Measurements from ENCODE around the gene DOK6. TPM values are rescaled to one million over a fixed set of nuclear protein-coding genes. Genes with fewer than 3 reads are reported as not detected.

Gene DOK6
- total and polyA plus RNA-seq, 10 of the 15 experiments (the other 5 are each of a cell fraction or from before 2014, with no cell fraction given): 0.01 to 0.09 (median 0.04) TPM; not detected in 4

DNA sequence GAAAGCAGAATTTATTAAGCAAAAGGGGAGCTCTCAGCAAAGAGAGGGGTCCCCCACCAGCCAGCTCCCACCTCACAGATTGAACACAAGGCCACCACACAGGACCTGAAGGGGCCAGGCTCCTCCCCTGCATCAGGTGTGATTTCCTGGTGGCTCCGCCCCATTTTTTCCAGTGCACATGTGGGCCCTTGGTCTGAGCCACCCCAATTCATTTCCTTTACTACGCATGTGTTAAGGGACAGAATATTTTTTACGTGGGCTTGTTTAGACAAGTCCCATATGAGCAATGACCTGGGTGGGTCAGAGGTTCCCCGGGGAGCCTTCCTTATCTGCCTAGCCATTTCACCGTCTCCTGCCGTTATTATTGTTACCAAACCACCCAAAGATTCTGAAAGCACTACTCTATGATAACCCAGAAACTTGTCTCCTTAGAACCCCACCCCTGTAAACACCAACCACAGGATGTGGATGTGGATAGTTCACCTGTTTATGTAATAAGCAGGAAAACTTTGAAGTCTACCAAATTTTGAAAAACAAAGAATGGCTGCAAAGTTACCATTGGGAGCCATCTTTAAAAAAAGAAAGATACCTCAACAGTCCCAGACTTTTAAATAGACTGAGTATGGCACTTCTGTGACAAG is 355.3 kb downstream of the DOK6 start:
- no TSS peak for BruUV-seq (replicated peaks)
- no peak overlapping the region for H3K4me3 ChIP-seq
- no peaks in the 10 kb centered on the region for H4K20me1 ChIP-seq (ENCODE audit: control insufficient read depth, insufficient read depth)
- DNase-seq (ENCODE audit: low read depth, low spot score) (no peak), FAIRE-seq (no peak), ATAC-seq (no peak)
- H3K27ac ChIP-seq (ENCODE audit: control insufficient read depth, insufficient read depth): no peak overlapping the region
- no peaks in the 10 kb centered on the region for H3K36me3 ChIP-seq (ENCODE audit: control insufficient read depth in 2 of 2, insufficient read depth in 2 of 2, low read length in 1 of 2)
- POLR2A ChIA-PET: no interaction called here
- H3K4me1 ChIP-seq (ENCODE audit: control insufficient read depth, insufficient read depth, low read length): no peaks in the 10 kb centered on the region
- no peaks in the 10 kb centered on the region for H3K27me3 ChIP-seq (replicated peaks in 1 of 2; ENCODE audit: control insufficient read depth in 2 of 2, insufficient read depth in 2 of 2, low read length in 1 of 2)
- H3K9ac ChIP-seq (ENCODE audit: control insufficient read depth, insufficient read depth, low read length): no peak overlapping the region
- H2AFZ ChIP-seq (ENCODE audit: control insufficient read depth, low read depth, low read length): no peak overlapping the region
- RAD21 ChIA-PET (ENCODE audit: unreplicated experiment): no interaction called here
- WGBS (ENCODE audit: insufficient coverage, insufficient replicate concordance, low lambda C conversion rate, missing lambda C conversion rate): 66% methylated on average over 6 of the region's 6 CpGs
- H3K4me2 ChIP-seq (ENCODE audit: control insufficient read depth, insufficient read depth): no peak overlapping the region
- intact Hi-C loops (cut with micrococcal nuclease; ENCODE audit: unreplicated experiment) (no loop called here), in situ Hi-C loops (cut with MboI) (no loop called here)
- SMC1A ChIA-PET (ENCODE audit: uncharacterized antibody, unreplicated experiment): no interaction called here
- CTCF ChIA-PET: interaction anchor here (1.1 kb wide), 1 partner anchor 31 kb away, joined by 3 read pairs; no protein-coding TSS in a partner anchor
- H3K9me3 ChIP-seq (replicated peaks; ENCODE audit: control insufficient read depth, insufficient read depth, low read length): no peaks in the 10 kb centered on the region
- TF ChIP-seq MTA3 (IDR thresholded peaks at IDR 0.05; ENCODE audit: borderline replicate concordance, low read length) (no peak), ATF7 (IDR thresholded peaks at IDR 0.05; ENCODE audit: low read depth) (no peak), ASH2L (IDR thresholded peaks at IDR 0.05; ENCODE audit: borderline replicate concordance, low read depth) (no peak), BACH1 (IDR thresholded peaks at IDR 0.05; ENCODE audit: borderline replicate concordance) (no peak), TBL1XR1 (IDR thresholded peaks at IDR 0.05; ENCODE audit: low read depth, low read length) (no peak), LARP7 (IDR thresholded peaks at IDR 0.05) (no peak), ZNF384 (IDR thresholded peaks at IDR 0.05; ENCODE audit: borderline replicate concordance, low read depth, low read length) (no peak), MYC (IDR thresholded peaks at IDR 0.05; ENCODE audit: insufficient read depth, insufficient read length, insufficient replicate concordance, low read length, severe bottlenecking) (no peak)
- TF ChIP-seq, protein P1, sequence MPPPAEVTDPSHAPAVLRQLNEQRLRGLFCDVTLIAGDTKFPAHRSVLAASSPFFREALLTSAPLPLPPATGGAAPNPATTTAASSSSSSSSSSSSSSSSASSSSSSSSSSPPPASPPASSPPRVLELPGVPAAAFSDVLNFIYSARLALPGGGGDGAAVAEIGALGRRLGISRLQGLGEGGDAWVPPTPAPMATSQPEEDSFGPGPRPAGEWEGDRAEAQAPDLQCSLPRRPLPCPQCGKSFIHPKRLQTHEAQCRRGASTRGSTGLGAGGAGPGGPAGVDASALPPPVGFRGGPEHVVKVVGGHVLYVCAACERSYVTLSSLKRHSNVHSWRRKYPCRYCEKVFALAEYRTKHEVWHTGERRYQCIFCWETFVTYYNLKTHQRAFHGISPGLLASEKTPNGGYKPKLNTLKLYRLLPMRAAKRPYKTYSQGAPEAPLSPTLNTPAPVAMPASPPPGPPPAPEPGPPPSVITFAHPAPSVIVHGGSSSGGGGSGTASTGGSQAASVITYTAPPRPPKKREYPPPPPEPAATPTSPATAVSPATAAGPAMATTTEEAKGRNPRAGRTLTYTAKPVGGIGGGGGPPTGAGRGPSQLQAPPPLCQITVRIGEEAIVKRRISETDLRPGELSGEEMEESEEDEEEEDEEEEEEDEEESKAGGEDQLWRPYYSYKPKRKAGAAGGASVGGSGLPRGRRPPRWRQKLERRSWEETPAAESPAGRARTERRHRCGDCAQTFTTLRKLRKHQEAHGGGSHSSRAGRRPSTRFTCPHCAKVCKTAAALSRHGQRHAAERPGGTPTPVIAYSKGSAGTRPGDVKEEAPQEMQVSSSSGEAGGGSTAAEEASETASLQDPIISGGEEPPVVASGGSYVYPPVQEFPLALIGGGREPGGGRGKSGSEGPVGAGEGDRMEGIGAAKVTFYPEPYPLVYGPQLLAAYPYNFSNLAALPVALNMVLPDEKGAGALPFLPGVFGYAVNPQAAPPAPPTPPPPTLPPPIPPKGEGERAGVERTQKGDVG (CRISPR knock-in tag; IDR thresholded peaks at IDR 0.05): no peak
- TF ChIP-seq, protein P2, sequence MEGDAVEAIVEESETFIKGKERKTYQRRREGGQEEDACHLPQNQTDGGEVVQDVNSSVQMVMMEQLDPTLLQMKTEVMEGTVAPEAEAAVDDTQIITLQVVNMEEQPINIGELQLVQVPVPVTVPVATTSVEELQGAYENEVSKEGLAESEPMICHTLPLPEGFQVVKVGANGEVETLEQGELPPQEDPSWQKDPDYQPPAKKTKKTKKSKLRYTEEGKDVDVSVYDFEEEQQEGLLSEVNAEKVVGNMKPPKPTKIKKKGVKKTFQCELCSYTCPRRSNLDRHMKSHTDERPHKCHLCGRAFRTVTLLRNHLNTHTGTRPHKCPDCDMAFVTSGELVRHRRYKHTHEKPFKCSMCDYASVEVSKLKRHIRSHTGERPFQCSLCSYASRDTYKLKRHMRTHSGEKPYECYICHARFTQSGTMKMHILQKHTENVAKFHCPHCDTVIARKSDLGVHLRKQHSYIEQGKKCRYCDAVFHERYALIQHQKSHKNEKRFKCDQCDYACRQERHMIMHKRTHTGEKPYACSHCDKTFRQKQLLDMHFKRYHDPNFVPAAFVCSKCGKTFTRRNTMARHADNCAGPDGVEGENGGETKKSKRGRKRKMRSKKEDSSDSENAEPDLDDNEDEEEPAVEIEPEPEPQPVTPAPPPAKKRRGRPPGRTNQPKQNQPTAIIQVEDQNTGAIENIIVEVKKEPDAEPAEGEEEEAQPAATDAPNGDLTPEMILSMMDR (IDR thresholded peaks at IDR 0.05 in 2 of 3, conservative IDR thresholded peaks at IDR 0.05 in 1 of 3; ENCODE audit: control insufficient read depth in 2 of 3, extremely low read depth in 1 of 3, insufficient read depth in 1 of 3, low read depth in 3 of 3, low read length in 3 of 3): no peak
- TF ChIP-seq, protein P3, sequence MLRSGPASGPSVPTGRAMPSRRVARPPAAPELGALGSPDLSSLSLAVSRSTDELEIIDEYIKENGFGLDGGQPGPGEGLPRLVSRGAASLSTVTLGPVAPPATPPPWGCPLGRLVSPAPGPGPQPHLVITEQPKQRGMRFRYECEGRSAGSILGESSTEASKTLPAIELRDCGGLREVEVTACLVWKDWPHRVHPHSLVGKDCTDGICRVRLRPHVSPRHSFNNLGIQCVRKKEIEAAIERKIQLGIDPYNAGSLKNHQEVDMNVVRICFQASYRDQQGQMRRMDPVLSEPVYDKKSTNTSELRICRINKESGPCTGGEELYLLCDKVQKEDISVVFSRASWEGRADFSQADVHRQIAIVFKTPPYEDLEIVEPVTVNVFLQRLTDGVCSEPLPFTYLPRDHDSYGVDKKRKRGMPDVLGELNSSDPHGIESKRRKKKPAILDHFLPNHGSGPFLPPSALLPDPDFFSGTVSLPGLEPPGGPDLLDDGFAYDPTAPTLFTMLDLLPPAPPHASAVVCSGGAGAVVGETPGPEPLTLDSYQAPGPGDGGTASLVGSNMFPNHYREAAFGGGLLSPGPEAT (IDR thresholded peaks at IDR 0.05; ENCODE audit: low read depth): no peak
- TF ChIP-seq, protein P4, sequence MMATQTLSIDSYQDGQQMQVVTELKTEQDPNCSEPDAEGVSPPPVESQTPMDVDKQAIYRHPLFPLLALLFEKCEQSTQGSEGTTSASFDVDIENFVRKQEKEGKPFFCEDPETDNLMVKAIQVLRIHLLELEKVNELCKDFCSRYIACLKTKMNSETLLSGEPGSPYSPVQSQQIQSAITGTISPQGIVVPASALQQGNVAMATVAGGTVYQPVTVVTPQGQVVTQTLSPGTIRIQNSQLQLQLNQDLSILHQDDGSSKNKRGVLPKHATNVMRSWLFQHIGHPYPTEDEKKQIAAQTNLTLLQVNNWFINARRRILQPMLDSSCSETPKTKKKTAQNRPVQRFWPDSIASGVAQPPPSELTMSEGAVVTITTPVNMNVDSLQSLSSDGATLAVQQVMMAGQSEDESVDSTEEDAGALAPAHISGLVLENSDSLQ (IDR thresholded peaks at IDR 0.05): no peak
- no peaks in the 10 kb centered on the region for H3K79me2 ChIP-seq (ENCODE audit: control insufficient read depth, insufficient read depth, low read length)
